HG02938 (cell line): ENCODE measurements around the gene GOLT1A.

Experiments
- ATAC-seq: cut with Tn5 transposase; IDR thresholded peaks from one replicate; pipeline ENCODE4 v1.9.1; 2021; ENCODE audit warnings: mild to moderate bottlenecking, moderate library complexity; ENCODE audit not compliant: unreplicated experiment

Gene GOLT1A

DNA sequence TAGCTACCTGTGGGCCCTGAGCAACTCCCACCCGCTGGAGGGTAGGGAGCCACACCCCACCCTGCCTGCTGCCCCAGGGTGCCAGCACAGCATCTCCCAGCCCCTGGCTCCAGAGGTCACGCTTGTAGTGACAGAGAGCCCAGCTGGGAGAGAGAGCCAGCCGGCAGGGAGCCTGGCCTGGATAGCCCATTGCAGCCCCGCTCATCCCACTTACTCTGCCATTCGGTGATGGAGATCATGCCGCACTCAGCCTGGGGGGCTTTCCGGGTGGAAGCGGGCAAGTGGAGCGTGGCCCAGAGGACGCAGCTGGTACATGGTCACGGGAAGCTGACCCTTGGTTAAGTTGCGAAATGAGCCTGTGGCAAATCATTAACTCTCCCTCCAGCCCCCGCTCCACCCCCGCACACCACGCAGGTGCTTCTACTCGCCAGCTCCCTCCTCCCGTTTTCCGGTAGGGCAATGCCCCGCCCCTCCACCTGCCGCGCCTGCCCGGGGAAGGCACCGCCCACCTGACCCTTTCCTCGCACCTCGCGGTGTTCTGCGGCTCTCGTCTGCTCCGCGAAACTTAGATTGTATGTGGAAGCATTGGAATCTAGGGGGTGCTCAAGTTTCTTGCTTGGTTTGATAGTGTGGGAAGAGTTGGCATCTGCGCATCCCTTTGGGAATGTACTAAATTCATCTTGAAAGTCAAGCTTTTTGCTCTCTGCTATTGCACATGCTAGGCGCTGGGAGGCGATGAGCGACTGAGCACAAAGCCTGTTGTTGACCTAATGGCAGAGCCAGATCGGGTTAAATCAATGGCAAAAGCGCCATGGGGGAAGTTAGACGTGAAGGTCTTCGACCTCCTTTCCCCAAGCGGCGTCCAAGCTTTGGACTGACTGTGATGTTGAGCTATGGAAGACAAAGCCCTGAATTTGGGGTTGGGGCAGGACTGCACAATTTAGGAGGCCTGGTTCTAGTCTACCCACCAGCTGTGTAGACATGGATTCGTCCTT is at the start of gene GOLT1A:
GOLT1A (minus strand) TSS at position 321 of the 995 bp plus-strand sequence; CDS start at position 239, 82 bp downstream.
- peak; percentile 49 for ATAC-seq

DNA sequence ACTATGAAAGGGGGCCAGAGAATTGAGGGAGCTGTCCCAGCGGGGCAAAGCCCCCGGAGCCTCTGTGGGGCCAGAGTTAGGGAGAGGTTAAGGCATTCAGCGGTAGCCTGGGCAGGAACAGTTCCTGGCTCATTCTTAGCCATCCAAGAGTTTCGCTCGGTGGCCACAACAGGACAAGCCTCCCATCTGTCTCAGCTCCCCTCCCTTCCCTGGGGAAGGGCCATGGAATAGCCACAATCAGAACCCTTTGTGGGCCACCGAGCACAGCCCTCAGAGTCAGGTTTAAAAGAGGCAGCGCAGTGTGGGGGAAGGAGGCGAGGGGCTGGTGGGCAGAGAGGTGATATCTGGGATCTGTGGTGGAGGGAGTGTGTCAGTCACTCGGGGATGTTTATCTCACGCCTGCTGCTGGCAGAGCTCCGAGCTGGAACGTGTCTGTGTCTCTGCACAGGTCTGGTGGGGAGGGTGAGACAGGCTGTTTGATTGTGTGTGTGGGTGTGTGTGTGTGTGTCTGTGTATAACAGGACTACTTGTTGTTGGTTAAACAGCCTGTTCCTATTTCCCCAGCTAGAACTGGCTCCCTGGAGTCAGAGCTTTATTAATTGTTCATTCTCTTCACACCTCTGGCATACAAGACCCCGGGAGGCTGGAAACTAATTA is 49.6 kb upstream of the GOLT1A start:
- no peak for ATAC-seq

GRCh38 chr1:204262506-204263253 is 48.9 kb upstream of the GOLT1A start:
- ATAC-seq = no peak

GRCh38 chr1:204261746-204262505 is 48.1 kb upstream of the GOLT1A start:
- ATAC-seq = no peak

DNA sequence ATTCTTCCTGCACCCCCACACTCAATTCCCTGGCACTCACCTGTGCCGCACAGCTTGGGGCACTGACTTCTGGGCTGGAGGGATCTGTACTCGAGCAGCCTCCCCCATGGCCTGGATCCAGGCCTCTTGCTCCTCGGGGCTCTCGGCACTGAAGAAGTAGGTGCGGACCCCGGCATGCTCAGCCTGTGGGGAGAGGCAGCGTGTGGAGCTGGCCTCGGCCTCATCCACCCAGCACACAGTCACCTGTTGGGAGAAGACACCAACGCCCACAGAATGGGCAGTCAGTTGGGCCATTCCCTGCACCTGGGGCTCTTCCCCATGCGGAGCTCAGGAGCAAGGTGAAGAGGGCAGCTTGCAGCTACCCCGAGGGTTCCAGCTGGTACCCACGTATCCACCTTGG is 47.5 kb upstream of the GOLT1A start:
- no peak for ATAC-seq

DNA sequence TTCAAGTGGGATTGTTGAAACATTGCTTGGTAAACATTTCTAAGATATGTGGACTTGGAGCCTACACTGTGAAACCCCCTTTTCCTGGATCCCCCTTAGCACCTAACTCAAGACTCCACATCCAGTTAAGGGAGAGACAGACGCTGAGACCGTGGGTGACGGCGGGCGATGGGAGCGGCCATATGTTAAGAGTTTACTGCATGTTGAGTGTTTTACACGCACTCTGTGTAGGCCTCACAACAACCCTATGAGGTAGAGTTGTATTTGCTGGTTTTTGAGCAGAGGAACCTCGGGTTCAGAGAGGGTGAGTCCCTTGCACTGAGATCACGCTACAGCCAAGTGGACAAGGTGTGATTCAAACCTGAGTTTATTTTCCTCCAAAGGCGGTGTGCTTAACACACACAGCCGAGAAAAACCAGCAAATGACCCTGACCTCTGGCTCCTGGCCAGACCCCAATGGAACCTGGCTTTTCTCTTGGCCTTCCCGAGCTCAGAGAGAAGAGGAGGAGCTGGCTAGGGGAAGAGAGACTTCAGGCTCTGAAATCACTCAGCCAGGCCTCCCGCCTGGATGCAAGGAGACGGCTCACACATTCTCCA is 46.9 kb upstream of the GOLT1A start:
- ATAC-seq = no peak

GRCh38 chr1:204259782-204260181 is 46.0 kb upstream of the GOLT1A start:
- no peak for ATAC-seq

DNA sequence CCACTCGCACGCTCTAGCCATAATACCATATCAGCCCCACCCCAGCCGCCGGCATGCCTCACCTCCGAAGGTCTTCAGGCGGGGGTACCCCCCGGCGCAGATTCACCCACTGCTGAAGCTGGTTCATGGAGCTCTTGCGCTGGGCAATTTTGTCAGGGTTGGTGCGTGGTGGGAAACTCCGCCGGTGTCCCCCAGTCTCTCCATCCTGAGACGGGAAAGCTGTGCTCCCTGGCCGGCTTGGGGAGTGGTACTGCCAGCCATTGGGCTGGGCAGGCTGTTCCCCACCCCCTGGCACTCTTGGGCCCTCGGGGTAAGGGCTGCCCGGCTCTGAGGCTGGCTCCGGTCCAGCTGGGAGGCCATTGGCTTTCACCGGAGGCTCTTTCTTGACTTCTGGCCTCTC is 45.4 kb upstream of the GOLT1A start:
- no peak for ATAC-seq

DNA sequence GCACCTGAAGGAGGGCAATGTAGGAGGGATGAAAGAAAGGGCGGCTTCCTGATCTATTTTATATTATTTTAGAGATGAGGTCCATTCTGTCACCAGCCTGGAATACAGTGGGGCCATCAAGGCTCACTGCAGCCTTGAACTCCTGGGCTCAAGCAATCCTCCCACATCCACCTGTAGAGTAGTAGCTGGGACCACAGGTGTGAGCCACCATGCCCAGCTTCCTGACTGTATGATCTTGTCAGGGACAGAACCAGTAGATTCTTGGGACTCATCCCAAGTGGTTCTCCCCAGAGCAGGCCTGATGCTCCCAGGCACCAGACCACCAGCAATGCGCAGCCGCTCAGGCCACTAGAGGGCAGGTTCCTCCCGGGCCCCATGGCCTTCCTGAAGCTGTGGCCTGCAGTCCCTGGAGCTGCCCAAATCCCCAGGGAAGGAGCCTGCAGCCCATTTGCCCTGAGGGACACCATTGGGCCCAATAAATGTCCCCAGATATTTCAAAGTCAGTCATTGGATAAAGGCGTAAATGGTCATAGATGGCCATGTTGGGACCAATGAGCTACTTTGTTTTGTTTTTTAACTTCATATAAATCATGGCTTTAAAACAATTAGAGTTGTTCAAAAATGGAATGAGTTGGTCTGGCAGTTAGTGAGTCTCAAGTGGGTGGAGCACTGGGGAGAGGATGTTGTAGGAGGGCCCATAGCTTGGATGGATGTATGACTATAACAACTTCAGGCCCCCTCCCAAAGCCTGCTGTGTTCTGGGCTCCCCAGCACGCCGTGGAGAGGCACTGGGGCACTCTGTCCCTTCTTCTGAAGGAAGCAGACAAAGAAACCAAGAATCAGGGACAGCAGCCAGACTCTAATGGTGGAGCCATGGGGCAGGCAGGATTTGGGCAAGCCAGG is 44.7 kb upstream of the GOLT1A start:
- ATAC-seq = no peak

- no peak for ATAC-seq
Measured at GRCh38 chr1:204257446-204257845, 43.7 kb upstream of the GOLT1A start.

GRCh38 chr1:204256531-204256930 is 42.7 kb upstream of the GOLT1A start:
- no peak for ATAC-seq

DNA sequence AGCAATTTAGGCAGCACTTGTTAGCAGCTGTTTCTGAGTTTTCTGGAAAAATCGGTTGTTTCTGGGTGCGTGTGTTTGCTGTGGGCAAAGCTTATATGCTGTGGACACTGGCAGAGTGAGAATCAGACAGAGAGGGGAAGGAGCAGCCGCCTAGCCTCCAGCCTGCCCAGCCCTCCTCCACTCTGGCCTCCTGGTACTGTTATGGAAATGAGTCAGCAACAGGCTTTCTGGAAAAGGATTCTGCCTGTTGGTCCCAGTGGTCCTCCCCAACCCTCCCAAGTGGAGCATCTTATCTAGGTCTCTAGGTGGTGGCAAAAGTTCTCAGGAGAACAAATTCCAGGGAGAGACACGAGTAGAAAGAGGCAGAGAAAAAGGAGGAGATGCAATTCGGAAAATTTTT is 42.2 kb upstream of the GOLT1A start:
- ATAC-seq = no peak

DNA sequence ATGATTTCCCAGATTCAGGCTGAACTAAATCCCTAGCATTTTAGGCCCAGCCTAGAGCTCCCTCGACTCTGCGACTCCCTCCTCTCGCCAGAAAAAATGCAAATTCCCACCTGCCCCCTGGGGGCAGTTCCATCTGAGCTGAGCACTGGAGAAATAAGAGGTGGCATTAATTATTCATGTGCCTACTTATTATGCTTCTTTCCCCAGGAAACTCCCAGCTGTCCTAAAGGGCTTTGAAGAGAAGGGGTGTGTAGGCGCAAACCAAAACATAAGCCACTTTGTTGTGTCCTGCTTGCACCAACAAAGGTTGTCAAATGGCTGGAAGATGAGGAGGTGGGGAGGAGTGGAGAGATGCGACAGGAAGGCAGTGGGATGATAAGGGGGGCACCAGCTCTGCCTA is 41.4 kb upstream of the GOLT1A start:
- no peak for ATAC-seq

- ATAC-seq = no peak
Measured at GRCh38 chr1:204254031-204254661, 40.4 kb upstream of the GOLT1A start.

GRCh38 chr1:204251926-204252689 is 38.3 kb upstream of the GOLT1A start:
- ATAC-seq = no peak

DNA sequence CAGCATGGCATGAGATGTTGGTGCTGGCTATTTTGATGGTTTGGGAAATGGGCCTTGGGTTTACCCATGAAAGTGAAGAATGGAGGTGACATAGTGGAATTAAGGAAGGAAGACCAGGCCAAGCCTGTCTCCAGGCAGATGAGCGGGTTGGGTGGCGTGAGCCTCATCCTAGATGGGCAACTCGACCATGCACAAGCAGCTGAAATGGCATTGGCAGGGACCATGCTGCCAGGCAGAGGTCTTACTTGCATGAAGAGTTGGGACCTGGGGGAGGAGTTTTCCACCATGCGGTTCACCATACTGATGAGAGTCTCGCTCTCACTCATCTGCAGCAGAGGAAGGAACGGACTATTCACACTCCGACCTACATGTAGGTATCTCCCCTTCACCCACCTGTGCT is 37.5 kb upstream of the GOLT1A start:
- no peak for ATAC-seq

DNA sequence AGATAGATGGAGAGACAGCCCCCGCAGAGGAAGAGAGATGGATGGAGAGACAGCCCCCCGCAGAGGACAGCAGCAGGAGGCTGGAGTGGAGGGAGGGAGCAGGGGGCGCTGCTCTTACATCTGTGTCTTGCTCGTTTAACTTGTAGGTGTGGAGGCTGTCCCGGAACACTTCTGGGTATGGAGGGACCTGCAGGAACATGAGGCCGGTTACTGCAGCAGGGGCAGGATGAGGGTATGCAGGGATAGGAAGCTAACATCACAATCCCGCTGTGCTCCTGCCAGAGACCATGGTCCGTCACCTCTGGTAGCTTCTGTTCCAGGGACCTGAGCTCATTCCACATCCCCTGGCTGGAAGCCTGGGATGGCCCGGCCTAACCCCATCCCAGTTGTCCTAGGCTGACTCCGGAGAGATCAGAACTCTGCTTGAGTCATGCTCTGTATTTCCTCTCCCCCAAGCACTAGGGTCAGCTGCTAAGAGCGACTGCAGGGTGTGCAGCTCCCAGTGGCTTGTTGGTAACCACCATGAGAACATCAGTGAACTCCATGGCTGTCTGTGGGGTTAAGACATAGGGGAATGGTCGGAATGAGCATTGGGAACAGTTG is 36.7 kb upstream of the GOLT1A start:
- no peak for ATAC-seq
